HG03039 (cell line): ENCODE results near the gene RNF40.
"Not testable (repeated sequence)": the region's sequence is repeated elsewhere in the genome, so short reads cannot be mapped to it uniquely, and the experiment has no call there.

Experiments used
- ATAC-seq: cut with Tn5 transposase; IDR thresholded peaks from one replicate; pipeline ENCODE4 v1.9.1; 2021; ENCODE audit warnings: mild to moderate bottlenecking, moderate library complexity; ENCODE audit not compliant: unreplicated experiment

The RNF40 gene

DNA sequence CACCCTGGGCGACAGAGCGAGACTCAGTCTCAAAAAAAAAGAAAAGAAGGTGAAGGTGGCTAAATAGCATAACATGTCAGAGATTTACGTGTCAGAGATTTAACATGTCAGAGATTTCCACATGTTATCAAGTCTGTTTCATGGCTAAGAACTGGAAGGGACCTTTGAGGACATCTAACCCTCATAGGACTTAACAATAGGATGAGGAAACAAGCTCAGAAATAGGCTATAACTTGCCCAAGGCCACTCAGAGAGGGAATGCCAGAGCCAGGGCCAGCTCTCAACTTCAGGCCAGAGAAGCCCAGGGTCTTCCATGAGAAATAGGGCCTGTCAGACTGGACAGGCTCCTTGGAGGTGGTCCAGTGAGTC is 51.7 kb downstream of the RNF40 start:
- no peak for ATAC-seq

DNA sequence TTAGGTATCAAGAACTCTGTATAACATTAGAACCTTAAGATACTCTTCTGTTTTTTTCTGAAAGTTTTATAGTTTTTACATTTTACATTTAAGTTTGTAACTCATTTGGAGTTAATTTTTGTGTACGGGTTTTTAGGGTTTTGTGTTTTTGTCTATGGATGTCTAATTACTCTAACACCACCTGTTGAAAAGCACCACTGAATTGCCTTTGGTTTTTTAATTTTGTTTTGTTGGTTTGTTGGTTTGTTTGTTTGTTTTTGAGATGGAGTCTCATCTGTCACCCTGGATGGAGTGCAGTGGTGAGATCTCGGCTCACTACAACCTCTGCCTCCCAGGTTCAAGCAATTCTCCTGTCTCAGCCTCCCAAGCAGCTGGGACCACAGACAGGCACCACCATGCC is 54.6 kb downstream of the RNF40 start:
- ATAC-seq: no peak

DNA sequence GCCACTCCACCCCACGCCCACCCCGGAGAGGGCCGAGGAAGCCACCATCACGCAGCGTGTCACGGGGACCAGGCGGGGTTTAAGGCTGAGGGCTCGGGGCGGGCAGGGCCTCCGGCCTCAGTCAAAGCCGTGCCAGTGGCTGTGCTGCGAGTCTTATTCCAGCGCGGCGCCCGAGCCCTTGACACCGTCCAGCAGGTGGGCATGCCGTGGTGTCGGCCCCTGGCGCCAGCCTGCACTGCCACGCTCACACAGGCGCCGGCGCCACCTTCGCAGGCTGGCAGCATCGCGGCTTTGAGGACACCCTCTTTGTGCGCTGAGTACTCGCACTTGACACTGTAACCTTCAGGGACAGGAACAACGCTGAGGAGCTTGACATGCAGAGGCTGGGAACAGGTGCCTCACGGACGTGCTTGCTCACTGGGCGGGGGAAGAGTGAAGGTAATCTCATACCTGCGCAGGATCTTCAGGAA is 58.9 kb downstream of the RNF40 start:
- no peak for ATAC-seq

- ATAC-seq: not testable (repeated sequence)
Observed at GRCh38 chr16:30821441-30821840, 59.3 kb downstream of the RNF40 start.

DNA sequence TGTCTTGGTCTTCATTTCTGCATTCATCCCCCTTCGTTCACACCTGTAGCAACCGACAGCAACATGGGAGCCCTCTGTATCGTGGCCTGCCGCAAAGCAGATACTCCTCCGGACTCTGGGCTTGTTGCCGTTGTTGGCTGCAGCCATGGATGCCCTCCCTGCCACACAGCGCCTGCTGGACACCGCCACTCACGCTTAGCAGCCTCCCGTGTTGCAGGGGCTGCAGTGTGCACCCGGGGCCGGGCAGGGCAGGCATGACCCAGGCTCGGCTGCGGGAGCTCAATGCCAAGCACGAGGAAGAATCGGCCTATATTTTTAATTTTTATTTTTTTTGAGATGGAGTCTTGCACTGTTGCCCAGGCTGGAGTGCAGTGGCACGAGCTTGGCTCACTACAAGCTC is 59.8 kb downstream of the RNF40 start:
- ATAC-seq: no peak
